Activated T-helper 17 cell treated with anti-CD3 and anti-CD28 coated beads, Interleukin-2, amount 50 U/mL, for 72 hours (primary cell): ENCODE data around the gene MANSC1. TPM values are rescaled to one million over a fixed set of nuclear protein-coding genes. Genes with fewer than 3 reads are reported as not detected.
"Not testable (repeated sequence)": the region's sequence is repeated elsewhere in the genome, so short reads cannot be mapped to it uniquely, and the experiment has no call there.

Experiments used
- ATAC-seq: fragments of 150-1000 bp; cut with Tn5 transposase; replicated peaks from 2 replicates; pipeline ENCODE4 v1.10.0; 2021; ENCODE audit warnings: mild to moderate bottlenecking, moderate library complexity
- H3K27ac Mint-ChIP-seq: one replicate; pipeline ENCODE4 v1.8.0; 2022; ENCODE audit warnings: mixed read lengths
- H3K27me3 Mint-ChIP-seq: one replicate; pipeline ENCODE4 v1.8.0; 2022; ENCODE audit warnings: mixed read lengths
- H3K36me3 Mint-ChIP-seq: one replicate; pipeline ENCODE4 v1.8.0; 2022; ENCODE audit warnings: low read depth, mild to moderate bottlenecking, mixed read lengths
- H3K4me1 Mint-ChIP-seq: one replicate; pipeline ENCODE4 v1.8.0; 2022; ENCODE audit warnings: mixed read lengths
- H3K4me3 Mint-ChIP-seq: one replicate; pipeline ENCODE4 v1.8.0; 2022; ENCODE audit warnings: mild to moderate bottlenecking, mixed read lengths
- H3K9me3 Mint-ChIP-seq: one replicate; pipeline ENCODE4 v1.8.0; 2022; ENCODE audit warnings: mixed read lengths
- total RNA-seq, 2 donors: library from RNA; stranded (reverse); gene quantifications; one replicate each; pipeline ENCODE4 v1.2.3, GENCODE V29; 2022

Gene MANSC1
- total RNA-seq, 2 donors from 2014 or later: 0.63 to 0.74 TPM

- H3K27me3 Mint-ChIP-seq: no peaks in the 10 kb centered on the region
- no peak for ATAC-seq
- peaks cover 10% of the 10 kb centered on the region for H3K36me3 Mint-ChIP-seq
- peaks cover 10% of the 10 kb centered on the region for H3K4me1 Mint-ChIP-seq
- no peak overlapping the region for H3K27ac Mint-ChIP-seq
- H3K4me3 Mint-ChIP-seq: no peak overlapping the region
- no peaks in the 10 kb centered on the region for H3K9me3 Mint-ChIP-seq
Measured at GRCh38 chr12:12353276-12353675, 3.2 kb upstream of the MANSC1 start.

DNA sequence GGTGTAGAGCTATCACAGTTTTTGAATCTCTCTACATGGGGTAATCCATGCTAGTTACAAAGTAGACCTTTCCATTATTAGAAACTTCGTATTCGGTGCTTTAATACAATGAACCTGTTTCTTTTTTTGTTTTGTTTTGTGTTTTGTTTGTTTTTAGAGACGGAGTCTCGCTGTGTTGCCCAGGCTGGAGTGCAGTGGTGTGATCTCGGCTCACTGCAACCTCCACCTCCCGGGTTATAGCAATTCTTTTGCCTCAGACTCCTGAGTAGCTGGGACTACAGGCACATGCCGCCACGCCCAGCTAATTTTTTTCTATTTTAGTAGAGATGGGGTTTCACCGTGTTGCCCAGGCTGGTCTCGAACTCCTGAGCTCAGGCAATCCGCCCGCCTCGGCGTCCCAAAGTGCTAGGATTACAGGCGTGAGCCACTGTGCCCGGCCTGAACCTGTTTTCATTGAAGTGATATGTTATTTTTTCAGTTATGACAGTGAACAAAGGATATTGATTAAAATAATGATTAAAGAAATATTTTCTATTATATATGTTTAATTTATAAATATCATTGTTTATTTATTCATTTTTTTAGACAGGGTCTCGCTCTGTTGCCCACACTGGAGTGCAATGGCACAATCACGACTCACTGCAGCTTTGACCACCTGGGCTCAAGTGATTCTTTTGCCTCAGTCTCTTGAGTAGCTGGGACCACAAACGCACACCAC is 1.6 kb upstream of the MANSC1 start:
- H3K36me3 Mint-ChIP-seq, H3K27me3 Mint-ChIP-seq, H3K27ac Mint-ChIP-seq, H3K4me3 Mint-ChIP-seq, H3K9me3 Mint-ChIP-seq, H3K4me1 Mint-ChIP-seq, ATAC-seq: not testable (repeated sequence)

DNA sequence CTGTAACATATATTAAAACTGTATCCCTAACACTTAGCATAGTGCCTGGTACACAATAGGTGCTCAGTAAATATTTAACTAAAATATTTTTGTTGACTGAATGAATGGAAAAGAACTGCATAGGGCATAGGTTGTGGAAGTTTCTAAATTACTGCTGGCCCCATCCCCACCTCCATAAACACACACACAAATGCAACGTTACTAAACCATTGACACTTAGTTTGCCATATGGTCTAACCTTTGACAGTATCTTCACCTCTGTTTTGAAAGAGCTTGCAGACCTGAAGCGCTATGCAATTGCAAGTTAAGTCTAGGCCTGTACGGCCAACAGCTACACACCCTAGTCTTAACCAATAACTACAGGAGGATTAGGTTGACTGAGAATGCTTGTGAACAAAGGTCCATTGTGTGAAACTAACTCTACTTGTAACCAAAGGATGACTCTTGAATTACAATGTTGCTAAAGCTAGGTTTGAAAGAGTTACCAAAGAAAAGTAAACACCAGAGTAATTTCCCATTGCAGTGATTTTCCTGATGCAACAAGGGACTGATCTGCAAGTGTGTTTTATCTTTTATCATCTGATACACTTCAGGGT is 924 bp upstream of the MANSC1 start:
- H3K4me3 Mint-ChIP-seq: peak overlapping the region; percentile 66
- no peaks in the 10 kb centered on the region for H3K27me3 Mint-ChIP-seq
- no peaks in the 10 kb centered on the region for H3K9me3 Mint-ChIP-seq
- no peak for ATAC-seq
- H3K36me3 Mint-ChIP-seq: no peaks in the 10 kb centered on the region
- H3K27ac Mint-ChIP-seq: no peak overlapping the region
- peaks cover 5% of the 10 kb centered on the region for H3K4me1 Mint-ChIP-seq

- Mint-ChIP-seq H3K4me3 (no peak overlapping the region), H3K27ac (no peak overlapping the region), H3K4me1 (peaks cover 13% of the 10 kb centered on the region)
Measured at GRCh38 chr12:12338527-12339168, 11.4 kb downstream of the MANSC1 start.

DNA sequence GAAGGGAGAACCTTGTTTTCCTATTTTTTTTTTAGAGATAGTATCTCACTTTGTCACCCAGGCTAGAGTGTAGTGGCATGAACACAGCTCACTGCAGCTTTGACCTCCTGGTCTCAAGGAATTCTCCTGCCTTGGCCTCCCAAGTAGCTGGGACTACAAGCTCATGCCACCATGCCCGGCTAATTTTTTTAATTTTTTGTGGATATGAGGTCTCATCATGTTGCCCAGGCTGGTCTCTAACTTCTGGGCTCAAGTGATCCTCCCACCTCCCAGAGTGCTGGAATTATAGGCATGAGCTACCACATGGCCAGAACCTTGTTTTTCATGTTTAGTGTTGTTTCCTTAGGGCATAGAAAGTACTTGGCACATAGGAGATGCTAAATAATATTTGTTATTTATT is 13.5 kb downstream of the MANSC1 start:
- H3K9me3 Mint-ChIP-seq: no peaks in the 10 kb centered on the region
- no peak overlapping the region for H3K27ac Mint-ChIP-seq
- H3K36me3 Mint-ChIP-seq: no peaks in the 10 kb centered on the region
- no peaks in the 10 kb centered on the region for H3K27me3 Mint-ChIP-seq
- no peak overlapping the region for H3K4me3 Mint-ChIP-seq
- ATAC-seq: no peak
- H3K4me1 Mint-ChIP-seq: peaks cover 13% of the 10 kb centered on the region

More at GRCh38 chr12:12338527-12339168, 11.4 kb downstream of the MANSC1 start:
- ATAC-seq: no peak
- Mint-ChIP-seq H3K36me3 (no peaks in the 10 kb centered on the region), H3K27me3 (no peaks in the 10 kb centered on the region), H3K9me3 (no peaks in the 10 kb centered on the region)

DNA sequence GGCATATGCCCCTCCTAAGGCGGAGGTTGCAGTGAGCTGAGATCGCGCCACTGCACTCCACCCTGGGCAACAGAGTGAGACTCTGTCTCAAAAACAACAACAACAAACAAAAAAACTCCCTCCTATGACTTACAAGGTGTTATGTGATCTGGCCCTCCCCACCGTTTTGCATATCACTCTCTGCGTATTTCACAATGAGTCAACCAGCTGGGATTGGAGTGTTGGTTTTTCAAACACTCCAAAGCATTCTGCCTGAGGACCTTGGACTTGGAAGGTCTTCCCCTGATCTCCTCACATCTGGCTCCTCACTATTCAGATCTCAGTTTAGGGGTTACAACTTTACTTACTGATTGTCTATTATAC is 14.0 kb downstream of the MANSC1 start:
- Mint-ChIP-seq H3K9me3 (no peaks in the 10 kb centered on the region), H3K4me1 (peaks cover 13% of the 10 kb centered on the region), H3K36me3 (no peaks in the 10 kb centered on the region), H3K27me3 (no peaks in the 10 kb centered on the region), H3K27ac (no peak overlapping the region), H3K4me3 (no peak overlapping the region)
- peak; percentile 77 for ATAC-seq

DNA sequence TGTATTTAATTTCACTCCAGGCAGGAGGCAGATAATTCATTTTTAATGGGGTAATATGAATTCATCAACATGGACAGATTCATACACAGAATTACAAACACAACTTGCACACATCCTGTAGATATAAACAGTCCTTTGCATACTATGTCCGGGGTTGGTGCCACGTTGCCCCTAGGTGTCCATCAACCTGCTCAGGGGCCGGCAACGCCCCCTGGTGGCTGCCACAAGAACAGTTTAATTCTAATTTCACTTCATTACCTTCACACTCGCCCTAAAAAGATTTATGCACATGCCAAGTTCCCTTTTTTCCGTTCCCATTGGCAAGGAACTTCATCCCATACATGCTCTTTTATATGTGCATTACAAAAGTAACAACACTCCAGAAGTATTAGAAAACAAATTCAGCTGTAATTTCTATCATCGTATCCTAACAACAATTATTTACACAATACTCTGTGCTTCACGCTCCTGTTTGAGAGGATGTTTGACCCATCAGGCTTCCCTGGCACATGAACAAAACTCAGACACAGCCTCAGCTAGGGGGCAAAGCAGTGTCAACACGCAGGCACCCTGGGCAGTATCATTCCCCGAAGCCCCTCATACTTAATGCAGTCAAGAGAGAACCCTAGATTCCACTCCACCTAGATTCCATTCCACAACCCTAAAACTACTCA is 15.5 kb downstream of the MANSC1 start:
- Mint-ChIP-seq H3K27me3 (no peaks in the 10 kb centered on the region), H3K4me3 (no peak overlapping the region), H3K27ac (peak overlapping the region; percentile 46), H3K9me3 (no peaks in the 10 kb centered on the region), H3K36me3 (no peaks in the 10 kb centered on the region), H3K4me1 (peaks cover 13% of the 10 kb centered on the region)
- peak; percentile 77 for ATAC-seq

DNA sequence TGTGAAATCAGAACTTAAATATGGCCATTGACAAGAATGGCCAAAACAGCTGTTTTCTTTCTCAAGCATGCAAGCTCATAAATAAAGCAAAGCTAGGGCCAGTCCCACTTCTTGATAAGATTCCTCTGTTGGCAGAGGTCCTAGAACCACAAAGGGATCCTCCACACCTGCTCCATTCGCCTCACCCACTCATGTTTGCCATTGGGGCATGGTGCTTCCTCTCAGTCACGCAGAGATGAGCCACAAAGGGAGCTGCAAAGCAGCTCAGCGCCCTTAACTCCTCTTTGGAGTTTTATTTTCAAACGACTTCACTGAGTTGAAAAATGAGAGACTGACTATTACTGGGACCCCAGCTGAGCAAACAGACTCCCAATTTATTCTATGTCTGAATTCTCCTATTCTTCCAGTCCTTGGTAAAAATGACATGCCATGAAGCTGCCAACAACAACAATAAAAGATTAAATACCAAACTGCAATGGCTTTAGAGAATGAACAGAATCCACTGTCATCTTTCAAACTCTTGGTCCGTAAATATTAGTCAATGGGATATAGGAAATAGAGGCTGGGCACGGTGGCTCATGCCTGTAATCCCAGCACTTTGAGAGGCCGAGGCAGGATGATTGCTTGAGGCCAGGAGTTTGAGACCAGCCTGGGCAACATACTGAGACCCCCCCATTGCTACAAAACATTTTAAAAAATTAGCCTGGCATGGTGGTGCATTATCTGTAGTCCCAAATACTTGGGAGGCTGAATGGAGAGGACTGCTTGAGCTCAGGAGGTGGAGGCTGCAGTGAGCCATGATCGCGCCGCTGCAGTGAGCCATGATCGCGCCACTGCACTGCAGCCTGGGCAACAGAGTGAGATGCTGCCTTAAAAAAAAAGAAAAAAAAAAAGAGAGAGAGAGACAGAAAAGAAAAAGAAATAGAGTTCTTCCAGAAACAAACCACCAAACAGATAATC is 16.4 kb downstream of the MANSC1 start:
- Mint-ChIP-seq H3K27ac (peak overlapping the region; percentile 46), H3K9me3 (no peaks in the 10 kb centered on the region), H3K27me3 (no peaks in the 10 kb centered on the region), H3K4me3 (no peak overlapping the region), H3K4me1 (peaks cover 13% of the 10 kb centered on the region), H3K36me3 (no peaks in the 10 kb centered on the region)
- ATAC-seq: no peak

- H3K4me3 Mint-ChIP-seq: no peak overlapping the region
- no peaks in the 10 kb centered on the region for H3K9me3 Mint-ChIP-seq
- H3K27ac Mint-ChIP-seq: no peak overlapping the region
- H3K36me3 Mint-ChIP-seq: no peaks in the 10 kb centered on the region
- H3K4me1 Mint-ChIP-seq: peaks cover 13% of the 10 kb centered on the region
- no peak for ATAC-seq
- H3K27me3 Mint-ChIP-seq: no peaks in the 10 kb centered on the region
Measured at GRCh38 chr12:12331896-12332295, 18.1 kb downstream of the MANSC1 start.

GRCh38 chr12:12331244-12331771 is 18.7 kb downstream of the MANSC1 start:
- no peaks in the 10 kb centered on the region for H3K9me3 Mint-ChIP-seq
- peak overlapping the region; percentile 13 for H3K27ac Mint-ChIP-seq
- H3K27me3 Mint-ChIP-seq: no peaks in the 10 kb centered on the region
- no peak overlapping the region for H3K4me3 Mint-ChIP-seq
- H3K4me1 Mint-ChIP-seq: peaks cover 12% of the 10 kb centered on the region
- H3K36me3 Mint-ChIP-seq: no peaks in the 10 kb centered on the region
- ATAC-seq: no peak

GRCh38 chr12:12327802-12328201 is 22.2 kb downstream of the MANSC1 start:
- Mint-ChIP-seq H3K36me3 (no peaks in the 10 kb centered on the region), H3K4me3 (no peak overlapping the region), H3K27ac (peak overlapping the region; percentile 15), H3K27me3 (no peaks in the 10 kb centered on the region), H3K9me3 (no peaks in the 10 kb centered on the region), H3K4me1 (no peaks in the 10 kb centered on the region)
- ATAC-seq: peak; percentile 48

- no peaks in the 10 kb centered on the region for H3K36me3 Mint-ChIP-seq
- no peak for ATAC-seq
Measured at GRCh38 chr12:12326262-12326661, 23.8 kb downstream of the MANSC1 start.

GRCh38 chr12:12323591-12323990 is 26.5 kb downstream of the MANSC1 start:
- ATAC-seq: no peak
- no peaks in the 10 kb centered on the region for H3K36me3 Mint-ChIP-seq
- no peak overlapping the region for H3K27ac Mint-ChIP-seq
- H3K27me3 Mint-ChIP-seq: peaks cover 3% of the 10 kb centered on the region
- H3K9me3 Mint-ChIP-seq: no peaks in the 10 kb centered on the region
- no peak overlapping the region for H3K4me3 Mint-ChIP-seq
- peaks cover 3% of the 10 kb centered on the region for H3K4me1 Mint-ChIP-seq

More at GRCh38 chr12:12326262-12326661, 23.8 kb downstream of the MANSC1 start:
- Mint-ChIP-seq H3K27me3 (no peaks in the 10 kb centered on the region), H3K4me3 (no peak overlapping the region), H3K9me3 (no peaks in the 10 kb centered on the region), H3K4me1 (peaks cover 3% of the 10 kb centered on the region), H3K27ac (no peak overlapping the region)

DNA sequence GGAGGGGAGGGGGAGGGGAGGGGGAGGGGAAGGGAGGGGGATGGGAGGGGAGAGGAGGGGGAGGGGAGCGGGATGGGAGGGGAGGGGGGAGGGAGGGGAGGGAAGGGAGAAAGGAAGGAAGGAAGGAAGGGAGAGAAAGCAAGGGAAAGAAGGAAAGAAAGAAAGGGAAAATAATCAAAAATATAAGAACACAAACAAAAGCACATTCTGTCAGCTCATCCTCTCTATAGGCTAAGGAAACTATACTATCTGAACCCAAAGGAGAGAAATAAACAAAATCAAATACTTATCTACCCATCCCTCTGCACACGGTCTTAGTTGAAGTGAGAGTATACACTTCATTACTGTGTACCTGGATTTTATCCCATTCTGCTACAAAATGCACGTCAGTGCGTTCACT is 26.9 kb downstream of the MANSC1 start:
- Mint-ChIP-seq H3K27ac (no peak overlapping the region), H3K4me3 (no peak overlapping the region), H3K9me3 (no peaks in the 10 kb centered on the region), H3K4me1 (peaks cover 3% of the 10 kb centered on the region), H3K27me3 (peaks cover 3% of the 10 kb centered on the region), H3K36me3 (no peaks in the 10 kb centered on the region)
- no peak for ATAC-seq
